Activated T-helper 1 cell treated with anti-CD3 and anti-CD28 coated beads, Interleukin-2, amount 50 U/mL, for 16 hours (primary cell): Measurements from ENCODE around the gene ATP6V1E1.

Experiments used
- DNase-seq, 2 donors: peaks; one replicate each; pipeline ENCODE4 v3.0.0-alpha.2; 2020; ENCODE audit warnings: low read depth in 1 of 2, low spot score in 1 of 2

Gene ATP6V1E1

DNA sequence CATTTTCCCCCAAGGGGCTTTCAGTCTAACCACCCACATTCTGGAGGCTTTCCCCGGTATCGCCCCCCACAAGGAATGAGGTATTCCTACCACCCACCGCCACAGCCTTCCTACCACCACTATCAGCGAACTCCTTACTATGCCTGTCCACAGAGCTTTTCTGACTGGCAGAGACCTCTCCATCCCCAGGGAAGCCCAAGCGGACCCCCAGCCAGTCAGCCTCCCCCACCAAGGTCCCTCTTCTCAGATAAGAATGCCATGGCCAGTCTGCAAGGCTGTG is 79.9 kb downstream of the ATP6V1E1 start:
- no peak for DNase-seq

DNA sequence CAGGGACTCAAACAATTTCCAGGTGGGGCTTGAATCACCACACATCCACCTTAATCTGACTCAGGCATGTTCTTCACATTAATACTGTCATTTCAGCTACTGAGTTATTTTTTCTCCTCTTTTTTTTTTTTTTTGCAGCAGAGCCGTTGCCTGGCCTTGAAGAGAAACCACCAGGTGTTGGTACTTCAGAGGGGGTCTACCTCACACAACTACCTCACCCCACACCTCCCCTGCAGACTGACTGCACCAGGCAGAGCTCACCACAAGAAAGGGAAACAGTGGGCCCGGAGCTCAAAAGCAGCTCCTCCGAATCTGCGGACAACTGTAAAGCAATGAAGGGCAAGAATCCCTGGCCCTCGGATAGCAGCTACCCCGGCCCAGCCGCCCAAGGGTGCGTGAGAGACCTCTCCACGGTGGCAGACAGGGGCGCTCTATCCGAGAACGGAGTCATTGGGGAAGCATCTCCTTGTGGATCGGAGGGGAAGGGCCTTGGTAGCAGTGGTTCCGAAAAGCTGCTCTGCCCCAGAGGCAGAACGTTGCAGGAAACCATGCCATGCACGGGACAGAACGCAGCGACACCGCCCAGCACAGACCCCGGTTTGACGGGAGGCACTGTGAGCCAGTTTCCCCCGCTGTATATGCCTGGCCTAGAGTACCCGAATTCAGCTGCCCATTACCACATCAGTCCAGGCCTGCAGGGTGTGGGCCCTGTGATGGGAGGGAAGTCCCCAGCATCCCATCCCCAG is 80.4 kb downstream of the ATP6V1E1 start:
- no peak for DNase-seq

DNA sequence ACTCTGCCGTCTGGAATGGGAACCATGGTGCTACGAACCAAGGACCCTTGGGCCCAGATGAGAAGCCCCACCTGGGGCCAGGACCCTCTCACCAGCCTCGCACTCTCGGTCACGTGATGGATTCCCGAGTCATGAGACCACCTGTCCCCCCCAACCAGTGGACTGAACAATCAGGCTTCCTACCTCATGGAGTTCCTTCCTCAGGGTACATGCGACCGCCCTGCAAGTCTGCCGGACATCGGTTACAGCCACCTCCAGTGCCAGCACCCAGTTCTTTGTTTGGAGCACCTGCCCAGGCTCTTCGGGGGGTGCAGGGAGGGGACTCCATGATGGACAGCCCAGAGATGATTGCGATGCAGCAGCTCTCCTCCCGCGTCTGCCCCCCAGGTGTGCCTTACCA is 86.1 kb downstream of the ATP6V1E1 start:
- DNase-seq: no peak
